Right ventricle myocardium superior (tissue), 1 donor: ENCODE measurements around the gene CERS6. TPM values are rescaled to one million over a fixed set of nuclear protein-coding genes. Genes with fewer than 3 reads are reported as not detected.

Experiments
- ATAC-seq: fragments of 200-7000 bp; cut with Tn5 transposase; one replicate; pipeline ENCODE4 v1.9.1; 2020; ENCODE audit warnings: mild to moderate bottlenecking; ENCODE audit not compliant: poor library complexity
- DNase-seq: peaks from one replicate; pipeline ENCODE4 v3.0.0-alpha.2; 2020
- intact Hi-C: fragments of 100-400 bp; cut with DNase I; formaldehyde crosslinking; loops from one replicate; pipeline ENCODE4 v1.11.2; 2022
- total RNA-seq: library from RNA; stranded (reverse); fragmentation: NEBNext Ultra II Directional; extraction: Animal tissue kit (Norgen Biotek cat#: 25700); gene quantifications from one replicate; pipeline ENCODE4 v1.2.1, GENCODE V29; 2021
- donor health status: DM: no; HTN: yes; CAD: no; lungs with severe emphysema.

The CERS6 gene
- total RNA-seq, 1 donor from 2014 or later = 66.7 TPM

DNA sequence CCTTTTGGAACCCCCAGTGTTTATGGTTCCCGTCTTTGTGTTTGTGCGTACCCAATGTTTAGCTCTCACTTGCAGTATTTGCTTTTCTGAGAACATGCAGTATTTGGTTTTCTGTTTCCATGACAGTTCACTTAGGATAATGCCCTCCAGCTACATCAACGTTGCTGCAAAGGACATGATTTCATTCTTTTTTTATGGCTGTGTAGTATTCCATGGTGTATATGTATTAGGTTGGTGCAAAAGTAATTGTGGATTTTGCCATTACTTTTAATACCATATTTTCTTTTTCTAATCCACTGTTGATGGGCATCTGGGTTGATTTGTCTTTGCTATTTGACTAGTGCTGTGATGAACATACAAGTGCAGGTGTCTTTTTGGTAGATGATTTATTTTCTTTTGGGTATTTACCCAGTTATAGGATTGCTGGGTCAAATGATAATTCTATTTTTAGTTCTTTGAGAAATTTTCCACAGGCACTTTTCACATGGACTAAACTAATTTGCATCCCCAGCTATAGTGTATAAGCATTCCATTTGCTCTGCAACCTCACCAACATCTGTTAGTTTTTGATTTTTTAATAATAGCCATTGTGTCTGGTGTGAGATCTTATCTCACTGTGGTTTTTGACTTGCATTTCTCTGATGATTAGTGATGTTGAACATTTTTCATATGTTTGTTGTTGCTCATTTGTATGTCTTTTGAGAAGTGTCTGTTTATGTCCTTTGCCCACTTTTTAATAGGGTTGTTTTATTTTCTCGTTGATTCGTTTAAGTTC, 63.6 kb downstream of the CERS6 start:
- ATAC-seq = no peak
- no peak for DNase-seq
- intact Hi-C loops = no loop called here

DNA sequence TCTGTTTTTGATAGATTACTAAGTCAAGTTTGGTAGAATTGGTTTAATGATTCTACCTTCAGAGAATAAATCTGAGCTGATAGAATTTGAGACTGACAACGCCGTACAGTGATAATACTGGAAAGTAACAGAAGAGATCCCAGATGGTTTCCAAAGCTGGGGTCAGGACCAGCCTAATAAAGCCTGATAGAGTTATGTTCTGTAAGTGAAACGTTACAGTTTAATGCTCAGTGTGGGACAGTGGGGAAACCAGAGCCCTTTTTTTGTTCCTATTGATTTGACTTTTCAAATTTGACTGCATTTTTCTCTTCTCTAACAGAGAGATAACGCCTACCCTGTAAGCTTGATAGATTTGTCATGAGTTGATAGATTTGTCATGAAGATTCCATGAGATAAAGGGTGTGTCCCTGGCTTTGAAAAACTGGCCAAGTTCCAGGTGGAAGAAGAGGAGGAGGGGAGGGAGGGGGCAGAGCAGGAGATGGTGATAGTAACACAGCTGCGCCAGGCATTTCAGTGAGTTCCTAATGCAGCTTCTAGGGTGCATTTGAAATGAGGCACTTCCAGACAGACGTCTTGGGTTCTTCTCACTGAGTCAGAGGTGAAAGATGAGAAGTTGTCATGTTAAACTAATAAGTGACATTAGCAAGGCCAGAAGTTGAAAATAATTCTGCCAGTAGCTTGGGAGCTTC, 65.1 kb downstream of the CERS6 start:
- no peak for DNase-seq
- intact Hi-C loops = no loop called here
- ATAC-seq = peak; percentile 43

DNA sequence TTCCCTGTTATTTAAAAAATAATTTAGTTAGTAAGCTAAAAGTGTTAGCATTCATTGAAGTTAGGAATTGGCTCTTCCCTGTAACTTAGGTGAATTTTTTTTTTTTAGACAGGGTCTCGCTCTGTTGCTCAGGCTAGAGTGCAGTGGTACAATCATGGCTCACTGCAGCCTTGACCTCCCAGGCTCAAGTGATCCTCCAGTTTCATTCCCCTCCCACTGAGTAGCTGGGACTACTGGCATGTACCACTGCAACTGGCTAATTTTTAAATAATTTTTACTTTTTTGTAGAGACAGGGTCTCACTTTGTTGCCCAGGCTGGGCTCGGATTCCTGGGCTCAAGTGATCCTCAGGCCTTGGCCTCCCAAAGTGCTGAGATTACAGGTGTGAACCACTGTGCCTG, 66.4 kb downstream of the CERS6 start:
- ATAC-seq = no peak
- intact Hi-C loops = no loop called here
- DNase-seq = no peak

DNA sequence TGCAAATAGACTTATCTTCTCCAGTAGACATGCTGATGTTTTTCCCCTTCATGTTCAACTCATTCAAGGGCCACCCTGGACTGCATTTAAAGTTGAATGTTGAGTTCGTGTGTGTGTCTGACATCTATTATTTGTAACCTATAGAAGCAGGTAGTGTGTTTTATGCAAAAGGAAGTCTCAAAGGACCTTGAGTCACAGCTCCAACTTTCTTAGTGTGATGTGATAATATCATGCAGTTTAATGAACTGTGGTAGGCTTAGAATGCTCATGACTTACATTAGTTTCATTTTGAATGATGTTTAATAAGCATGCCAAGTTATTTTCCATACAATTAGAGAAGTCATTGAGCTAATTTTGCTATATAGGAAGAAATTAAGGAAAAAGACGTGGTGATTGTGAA, 67.9 kb downstream of the CERS6 start:
- ATAC-seq (no peak), DNase-seq (no peak)
- intact Hi-C loops = no loop called here

DNA sequence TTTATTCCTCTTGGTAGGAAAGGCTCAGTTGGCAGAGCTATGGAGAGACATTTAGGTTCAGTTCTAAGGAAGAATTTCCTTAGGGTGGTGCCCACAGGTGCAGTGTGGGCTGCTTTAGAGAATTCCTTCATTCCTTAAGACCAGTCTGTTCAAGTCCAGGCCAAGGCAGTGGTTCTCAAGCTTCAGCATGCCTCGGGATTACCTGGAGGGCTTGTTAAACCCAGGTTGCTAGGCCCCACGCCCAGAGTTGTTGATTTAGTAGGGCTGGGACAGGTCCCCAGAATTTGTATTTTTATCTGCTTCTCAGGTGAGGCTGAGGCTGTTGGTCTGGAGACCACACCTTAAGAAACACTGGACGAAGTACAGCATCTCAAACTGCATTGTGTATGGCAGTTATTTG, 68.9 kb downstream of the CERS6 start:
- intact Hi-C loops = loop anchor here (5.0 kb wide), 1 partner anchor 63 kb away; no protein-coding TSS in a partner anchor
- DNase-seq (no peak), ATAC-seq (no peak)

DNA sequence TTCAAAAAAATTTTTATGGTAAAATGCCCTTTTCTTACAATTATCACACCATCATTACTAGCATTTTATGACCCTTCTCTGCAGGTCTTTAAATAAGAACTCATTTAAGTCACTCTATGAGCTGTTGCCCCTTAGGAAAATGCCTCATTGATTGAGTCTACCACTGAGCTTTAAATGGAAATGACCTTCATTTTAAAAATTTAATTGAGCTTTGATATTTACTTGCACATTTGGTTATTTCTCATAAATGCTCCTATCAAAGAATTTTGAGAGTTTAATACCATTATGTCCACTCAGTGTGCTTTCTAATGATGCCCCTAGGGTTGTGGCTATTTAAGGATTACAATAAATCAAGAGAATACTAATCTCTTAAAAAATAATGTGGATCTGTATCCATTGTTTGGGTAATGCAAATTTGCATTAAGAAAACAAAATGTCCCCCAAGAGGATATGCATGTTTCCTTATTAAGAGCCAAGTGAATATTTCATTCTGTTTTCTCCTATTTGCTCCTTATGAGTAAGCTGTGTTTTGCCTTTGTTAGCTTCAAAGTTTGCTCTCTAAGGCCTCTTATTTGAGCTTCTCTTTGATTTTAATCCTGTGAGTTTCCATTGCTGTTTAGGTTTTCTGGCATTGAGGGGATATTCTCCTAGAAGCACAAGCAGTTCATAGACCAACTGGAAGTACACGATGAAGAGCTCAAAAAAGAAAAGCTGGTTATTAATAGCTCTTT, 69.8 kb downstream of the CERS6 start:
- intact Hi-C loops = loop anchor here (5.0 kb wide), 1 partner anchor 64 kb away; no protein-coding TSS in a partner anchor
- DNase-seq (no peak), ATAC-seq (peak; percentile 22)

DNA sequence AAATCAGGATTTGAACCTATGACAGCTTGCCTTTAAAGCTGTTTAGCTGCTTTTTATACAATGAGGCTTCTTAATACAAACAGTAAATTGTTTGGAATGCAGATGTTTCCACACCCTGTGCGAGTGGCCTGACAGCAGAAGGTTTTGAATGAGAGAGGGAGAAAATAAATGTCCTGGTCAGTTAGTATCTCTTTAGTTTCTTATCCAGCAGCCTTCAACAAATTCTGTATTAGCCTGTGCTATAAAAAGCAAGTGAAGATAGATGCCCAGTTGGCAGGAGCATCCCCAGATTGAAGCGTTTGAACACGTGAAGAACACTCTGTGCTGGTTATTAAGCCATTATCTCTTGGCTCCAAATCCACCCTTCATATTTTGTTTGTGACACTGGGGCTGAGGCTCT, 70.6 kb downstream of the CERS6 start:
- no peak for DNase-seq
- peak; percentile 89 for ATAC-seq
- intact Hi-C loops = loop anchor here (5.0 kb wide), 1 partner anchor 64 kb away; no protein-coding TSS in a partner anchor

DNA sequence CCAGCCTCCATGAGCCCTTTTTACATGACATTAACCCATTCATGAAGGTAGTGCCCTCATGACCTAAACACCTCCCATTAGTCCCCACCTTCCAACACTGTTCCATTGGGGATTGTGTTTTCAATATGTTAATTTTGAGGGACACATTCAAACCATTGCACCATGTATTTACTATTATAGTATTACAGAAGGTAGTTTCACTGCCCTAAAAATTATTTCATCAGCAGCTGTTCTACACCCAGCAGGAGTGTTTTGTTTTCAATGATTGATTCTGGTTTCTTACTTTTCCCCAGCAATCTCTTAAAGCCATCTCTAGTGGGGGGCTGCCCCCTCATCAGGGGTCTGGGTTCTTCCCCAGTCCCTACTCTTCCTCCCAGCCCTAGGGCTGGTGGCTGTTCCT, 71.9 kb downstream of the CERS6 start:
- ATAC-seq (no peak), DNase-seq (no peak)
- intact Hi-C loops = loop anchor here (5.0 kb wide), 1 partner anchor 66 kb away; no protein-coding TSS in a partner anchor

DNA sequence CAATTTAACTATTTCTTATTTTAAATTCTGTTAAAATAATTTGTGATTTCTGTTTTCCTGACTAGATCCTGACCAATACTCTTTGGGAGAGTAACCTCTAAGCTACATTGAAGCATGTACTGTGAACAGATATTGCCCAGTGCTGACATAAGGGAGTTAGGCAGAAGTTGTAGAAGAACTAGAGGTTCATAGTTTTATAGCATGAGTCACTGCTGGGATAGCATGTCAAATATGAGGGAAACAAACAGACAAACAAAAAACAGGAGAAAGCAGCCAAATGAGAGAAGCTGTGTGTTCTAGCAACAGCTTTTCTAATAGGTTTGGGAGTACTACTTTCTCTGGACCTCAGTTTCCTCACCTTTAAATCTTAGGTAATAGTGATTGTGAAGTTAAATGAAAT, 72.4 kb downstream of the CERS6 start:
- DNase-seq (no peak), ATAC-seq (no peak)
- intact Hi-C loops = loop anchor here (5.0 kb wide), 1 partner anchor 66 kb away; no protein-coding TSS in a partner anchor

DNA sequence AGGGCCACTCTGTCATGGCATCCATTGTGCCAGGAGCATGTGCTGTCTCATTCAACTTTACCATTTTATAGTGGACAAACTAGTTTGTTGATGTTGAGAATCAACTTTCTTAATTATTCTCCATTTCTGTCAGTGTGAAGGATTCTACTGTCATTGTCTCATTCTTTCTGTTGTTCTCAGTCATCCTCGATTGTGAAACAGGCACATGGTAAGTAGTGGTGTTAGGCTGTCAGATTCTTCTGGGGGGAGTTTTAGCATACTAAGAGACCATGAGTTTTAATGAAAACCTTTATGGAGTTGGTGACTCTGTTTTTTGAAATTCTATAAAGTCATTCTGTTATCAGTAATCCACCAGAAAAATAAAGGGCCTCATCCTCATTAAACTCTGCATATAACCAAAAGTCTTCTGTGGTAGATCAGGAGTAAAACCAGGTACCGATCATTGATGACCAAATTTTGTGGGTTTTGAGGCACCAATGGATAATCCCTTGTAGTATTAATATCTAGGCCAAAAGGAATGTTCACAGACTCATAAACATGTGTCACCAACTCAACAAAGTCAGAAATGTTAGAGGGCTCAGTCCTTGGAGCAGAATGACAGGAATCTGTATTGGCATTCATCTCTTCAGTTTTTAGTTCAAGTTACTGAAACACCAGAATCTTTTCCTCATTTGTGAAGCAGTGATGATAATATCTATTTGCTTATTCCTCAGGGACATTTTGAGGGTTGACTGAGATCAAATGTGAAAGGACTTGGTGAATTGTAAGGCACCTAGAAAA, 73.2 kb downstream of the CERS6 start:
- intact Hi-C loops = loop anchor here (5.0 kb wide), 1 partner anchor 67 kb away; no protein-coding TSS in a partner anchor
- no peak for ATAC-seq
- no peak for DNase-seq

DNA sequence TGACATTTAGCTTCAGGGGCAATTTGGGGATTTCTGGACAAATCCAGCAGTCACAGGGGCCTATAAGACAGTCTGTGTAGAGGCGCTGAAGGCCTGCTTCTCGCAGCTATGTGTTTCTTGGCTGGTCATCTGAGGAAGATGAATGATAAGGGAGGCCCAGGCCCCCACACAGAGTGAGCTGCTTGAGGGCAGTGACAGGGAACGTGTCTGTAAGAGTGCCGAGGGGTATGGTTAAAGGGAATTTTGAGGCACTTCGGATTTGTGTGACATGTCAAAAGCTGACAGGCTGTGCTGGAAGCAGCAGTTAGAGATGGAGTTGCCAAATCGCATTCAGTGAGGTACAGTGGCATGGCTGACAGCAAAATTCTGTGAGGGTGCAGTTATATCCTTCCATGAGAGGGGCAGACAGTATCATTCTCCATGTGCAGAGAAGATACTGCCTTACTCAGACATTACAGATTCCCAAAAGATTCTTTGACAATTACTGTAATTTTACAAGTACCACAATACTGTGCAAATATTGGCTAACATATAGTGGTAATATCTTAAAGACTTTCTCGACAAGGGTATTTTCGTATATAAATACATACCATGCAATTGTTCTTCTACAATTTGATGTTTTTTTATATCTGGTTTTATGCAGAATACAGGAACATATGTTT, 74.0 kb downstream of the CERS6 start:
- ATAC-seq (peak; percentile 43), DNase-seq (no peak)
- intact Hi-C loops = loop anchor here (5.0 kb wide), 1 partner anchor 68 kb away; no protein-coding TSS in a partner anchor

DNA sequence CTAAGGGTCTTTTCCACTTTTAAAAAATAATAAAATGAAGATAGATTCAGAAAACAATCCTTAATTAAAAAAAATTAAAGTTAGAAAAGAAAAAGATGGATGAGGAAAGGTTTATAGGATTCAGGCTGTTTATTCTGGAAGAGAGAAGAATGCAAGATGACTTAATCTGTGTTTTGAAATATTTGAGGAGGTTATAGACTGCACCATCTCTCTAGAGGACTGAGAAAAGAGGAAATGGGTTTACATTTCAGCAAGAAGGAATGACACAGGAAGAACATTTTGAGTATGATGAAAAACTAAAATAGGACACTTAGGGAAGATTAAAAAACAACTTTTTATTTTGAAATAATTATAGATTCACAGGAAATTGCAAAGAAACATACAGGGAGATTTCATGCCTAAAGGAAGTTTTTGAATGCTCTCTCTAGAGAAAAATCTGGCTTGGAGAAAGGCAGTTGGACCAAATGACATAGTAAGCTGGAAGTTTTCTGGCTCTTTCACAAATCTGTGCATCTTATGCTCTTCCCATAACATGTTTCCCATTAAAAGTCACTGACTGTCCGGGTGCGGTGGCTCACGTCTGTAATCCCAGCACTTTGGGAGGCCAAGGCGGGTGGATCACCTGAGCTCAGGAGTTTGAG, 75.0 kb downstream of the CERS6 start:
- ATAC-seq = no peak
- intact Hi-C loops = no loop called here
- DNase-seq = no peak

DNA sequence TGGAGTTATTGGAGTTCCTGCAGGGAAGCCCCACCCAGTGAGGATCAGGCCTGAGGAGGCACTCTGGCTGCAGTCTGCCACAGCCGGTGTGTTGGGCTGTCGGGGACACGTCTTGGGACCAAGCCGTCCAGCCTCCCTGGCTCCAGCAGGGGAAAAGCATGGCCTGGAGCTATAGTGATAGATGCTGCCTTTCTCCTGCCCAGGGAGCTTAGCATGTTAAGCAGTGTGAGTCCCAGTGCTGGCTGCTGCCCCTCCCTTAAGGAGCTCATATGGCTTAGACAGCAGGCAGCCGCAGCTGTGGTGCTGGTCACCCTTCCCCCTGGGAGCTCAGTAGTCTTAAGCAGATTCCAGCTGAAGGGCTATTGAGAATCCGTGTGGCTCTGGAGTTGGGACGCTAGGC, 78.9 kb downstream of the CERS6 start:
- intact Hi-C loops = no loop called here
- ATAC-seq (no peak), DNase-seq (no peak)

DNA sequence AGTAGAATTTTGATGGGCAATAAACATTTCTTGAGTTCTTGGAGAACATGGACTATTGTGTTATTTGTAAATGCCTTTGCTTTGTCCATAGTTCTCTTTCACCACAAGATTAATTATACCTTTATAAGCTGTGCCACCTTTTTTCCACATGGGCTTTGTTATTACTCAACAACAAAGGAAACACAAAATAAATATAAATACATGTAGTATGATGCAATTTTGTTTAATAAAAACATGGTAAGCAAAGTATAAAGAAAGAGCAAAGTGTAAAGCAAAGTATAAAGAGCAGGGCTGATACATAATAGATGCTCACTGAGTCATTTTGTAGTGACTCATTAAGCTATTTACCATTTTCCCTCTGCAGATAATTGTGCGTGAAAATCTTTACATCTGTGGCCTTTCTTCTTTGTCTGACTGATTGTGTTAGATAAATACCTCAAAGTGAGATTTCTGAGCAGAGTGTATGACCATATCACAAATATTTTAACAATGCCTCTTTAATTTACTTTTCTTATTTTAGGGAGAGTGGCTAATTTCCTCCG, 80.9 kb downstream of the CERS6 start:
- ATAC-seq = no peak
- intact Hi-C loops = no loop called here
- no peak for DNase-seq

DNA sequence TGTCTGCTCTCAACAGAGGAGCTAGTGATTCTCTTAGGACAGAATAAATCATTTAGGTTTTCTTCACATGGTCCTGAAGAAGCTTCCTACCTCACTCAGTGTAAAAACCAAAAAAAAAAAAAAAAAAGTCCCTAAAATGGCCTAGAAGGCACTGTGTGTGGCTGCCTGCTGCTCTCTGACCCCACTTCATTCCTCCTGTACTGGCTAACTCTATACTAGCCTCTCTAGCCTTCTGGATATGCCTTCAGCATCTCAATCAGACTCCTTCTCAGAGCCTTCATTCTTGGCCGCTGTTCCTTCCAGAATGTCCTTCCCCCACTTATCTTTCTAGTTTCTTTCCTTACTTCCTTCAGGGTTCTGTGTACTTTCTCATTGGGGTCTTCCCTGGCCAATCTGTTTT, 82.1 kb downstream of the CERS6 start:
- DNase-seq = no peak
- intact Hi-C loops = no loop called here
- ATAC-seq = no peak

DNA sequence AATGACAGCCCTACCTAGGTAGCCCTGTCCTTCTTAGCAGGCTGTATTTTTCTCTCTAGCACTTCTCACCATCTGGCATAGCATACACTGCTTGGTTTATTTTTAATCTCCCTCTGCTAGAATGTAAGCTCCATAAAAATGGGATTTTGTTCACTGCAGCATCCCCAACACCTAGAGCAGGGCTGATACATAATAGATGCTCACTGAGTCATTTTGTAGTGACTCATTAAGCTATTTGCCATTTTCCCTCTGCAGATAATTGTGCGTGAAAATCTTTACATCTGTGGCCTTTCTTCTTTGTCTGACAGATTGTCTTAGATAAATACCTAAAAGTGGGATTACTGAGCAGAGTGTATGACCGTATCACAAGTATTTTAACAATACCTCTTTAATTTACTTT, 82.5 kb downstream of the CERS6 start:
- intact Hi-C loops = no loop called here
- DNase-seq (no peak), ATAC-seq (no peak)

DNA sequence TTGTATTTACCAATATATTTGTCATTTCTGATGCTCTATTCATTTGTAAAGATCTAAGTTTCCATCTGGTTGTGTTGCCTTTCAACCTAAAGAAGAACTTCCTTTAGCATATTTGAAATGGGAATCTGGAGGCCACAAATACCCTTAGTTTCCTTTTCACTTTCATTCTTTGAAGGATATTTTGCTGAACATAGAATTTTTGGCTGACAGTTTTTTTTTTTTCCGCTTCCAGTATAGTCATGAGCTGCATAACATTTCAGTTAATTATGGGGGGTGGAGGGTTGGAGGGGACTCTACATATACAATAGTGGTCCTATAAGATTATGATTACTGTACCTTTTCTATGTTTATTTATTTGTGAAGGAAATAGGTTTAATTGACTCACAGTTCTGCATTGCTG, 83.9 kb downstream of the CERS6 start:
- ATAC-seq (no peak), DNase-seq (no peak)
- intact Hi-C loops = no loop called here
